Fibroblast of the aortic adventitia (primary cell): ENCODE results near the gene OR2T5. TPM values are rescaled to one million over a fixed set of nuclear protein-coding genes. Genes with fewer than 3 reads are reported as not detected.
"Not testable (repeated sequence)": the region's sequence is repeated elsewhere in the genome, so short reads cannot be mapped to it uniquely, and the experiment has no call there.

Experiments used
- DNase-seq: peaks from one replicate; pipeline ENCODE4 v3.0.0-alpha.2; 2010; ENCODE audit warnings: low read depth
- H3K4me3 ChIP-seq: 2 replicates; pipeline ENCODE4 v1.5.1; 2011; ENCODE audit warnings: low read depth, mild to moderate bottlenecking, control low read depth, low read length, moderate library complexity
- total RNA-seq: library from RNA; depleted of rRNA; stranded (reverse); fragments of >200 nt; gene quantifications from 2 replicates; pipeline ENCODE4 v1.2.3, GENCODE V29; 2012; ENCODE audit warnings: low replicate concordance
- TF ChIP-seq, protein P1 (sequence below): IDR thresholded peaks from 2 replicates; pipeline ENCODE4 v1.5.1; 2011; ENCODE audit warnings: mild to moderate bottlenecking, low read length, control low read depth, inconsistent platforms; ENCODE audit not compliant: insufficient read depth

The OR2T5 gene
- total RNA-seq, 1 donor = not detected

DNA sequence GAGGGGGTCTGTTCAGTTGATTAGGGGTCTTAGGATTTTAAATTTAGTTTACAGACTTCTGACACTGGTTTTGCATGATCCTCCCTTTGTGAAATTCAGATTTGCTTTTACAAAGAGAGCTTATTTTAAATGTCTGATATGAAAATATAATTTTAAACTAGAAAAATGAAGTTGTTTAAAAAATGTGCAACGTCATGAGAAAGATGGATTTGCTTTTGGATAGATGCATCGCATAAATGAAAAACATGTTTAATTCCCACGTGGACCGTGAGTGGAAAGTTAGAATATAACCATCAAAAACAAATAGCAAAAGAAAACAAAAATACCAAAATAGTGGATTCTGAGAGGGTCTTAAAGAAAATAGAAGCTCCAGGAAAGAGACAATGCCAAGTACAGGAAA lies 17.2 kb upstream of the OR2T5 start:
- TF ChIP-seq, protein P1, sequence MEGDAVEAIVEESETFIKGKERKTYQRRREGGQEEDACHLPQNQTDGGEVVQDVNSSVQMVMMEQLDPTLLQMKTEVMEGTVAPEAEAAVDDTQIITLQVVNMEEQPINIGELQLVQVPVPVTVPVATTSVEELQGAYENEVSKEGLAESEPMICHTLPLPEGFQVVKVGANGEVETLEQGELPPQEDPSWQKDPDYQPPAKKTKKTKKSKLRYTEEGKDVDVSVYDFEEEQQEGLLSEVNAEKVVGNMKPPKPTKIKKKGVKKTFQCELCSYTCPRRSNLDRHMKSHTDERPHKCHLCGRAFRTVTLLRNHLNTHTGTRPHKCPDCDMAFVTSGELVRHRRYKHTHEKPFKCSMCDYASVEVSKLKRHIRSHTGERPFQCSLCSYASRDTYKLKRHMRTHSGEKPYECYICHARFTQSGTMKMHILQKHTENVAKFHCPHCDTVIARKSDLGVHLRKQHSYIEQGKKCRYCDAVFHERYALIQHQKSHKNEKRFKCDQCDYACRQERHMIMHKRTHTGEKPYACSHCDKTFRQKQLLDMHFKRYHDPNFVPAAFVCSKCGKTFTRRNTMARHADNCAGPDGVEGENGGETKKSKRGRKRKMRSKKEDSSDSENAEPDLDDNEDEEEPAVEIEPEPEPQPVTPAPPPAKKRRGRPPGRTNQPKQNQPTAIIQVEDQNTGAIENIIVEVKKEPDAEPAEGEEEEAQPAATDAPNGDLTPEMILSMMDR = no peak
- no peak for DNase-seq
- no peak overlapping the region for H3K4me3 ChIP-seq

GRCh38 chr1:248472111-248472510 lies 16.3 kb upstream of the OR2T5 start:
- H3K4me3 ChIP-seq, DNase-seq: not testable (repeated sequence)

DNA sequence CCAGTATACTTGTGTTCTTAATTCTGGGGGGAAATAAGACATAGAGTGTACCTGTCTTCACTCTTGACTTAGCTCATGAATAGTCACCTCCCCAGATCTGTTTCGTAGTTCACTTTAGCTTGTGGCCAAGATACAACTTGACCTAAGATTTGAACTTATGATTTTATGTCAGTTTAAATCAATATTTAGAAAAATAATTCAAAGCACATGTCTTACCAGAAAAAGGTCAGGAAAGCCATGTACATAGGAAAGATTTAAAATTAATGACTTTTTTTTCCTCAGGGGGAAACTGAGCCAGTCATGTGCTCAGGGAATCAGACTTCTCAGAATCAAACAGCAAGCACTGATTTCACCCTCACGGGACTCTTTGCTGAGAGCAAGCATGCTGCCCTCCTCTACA lies 15.3 kb upstream of the OR2T5 start, which contains the start of gene OR2T3:
TSS of gene OR2T3 (plus strand) at position 301 of the 400 bp plus-strand sequence. CDS start at position 301, 0 bp downstream.
- not testable (repeated sequence) for H3K4me3 ChIP-seq, DNase-seq

DNA sequence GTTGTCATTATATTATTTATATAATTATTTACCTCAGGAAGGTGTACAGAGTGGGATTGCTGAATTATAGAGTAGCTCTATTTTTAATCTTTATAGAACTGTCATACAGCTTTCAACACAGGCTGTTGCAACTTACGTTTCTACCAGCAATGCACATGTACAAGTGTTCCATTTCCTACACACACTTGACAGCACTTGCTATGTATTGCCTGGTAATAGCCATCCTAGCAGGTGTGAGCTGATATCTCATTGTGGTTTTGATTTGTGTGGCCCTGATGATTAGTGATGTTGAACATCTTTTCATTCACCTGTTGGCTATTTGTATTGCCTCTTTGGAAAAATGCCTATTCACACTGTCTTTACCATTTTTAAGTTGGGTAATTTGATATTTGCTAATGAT lies 12.7 kb upstream of the OR2T5 start:
- H3K4me3 ChIP-seq, DNase-seq: not testable (repeated sequence)

DNA sequence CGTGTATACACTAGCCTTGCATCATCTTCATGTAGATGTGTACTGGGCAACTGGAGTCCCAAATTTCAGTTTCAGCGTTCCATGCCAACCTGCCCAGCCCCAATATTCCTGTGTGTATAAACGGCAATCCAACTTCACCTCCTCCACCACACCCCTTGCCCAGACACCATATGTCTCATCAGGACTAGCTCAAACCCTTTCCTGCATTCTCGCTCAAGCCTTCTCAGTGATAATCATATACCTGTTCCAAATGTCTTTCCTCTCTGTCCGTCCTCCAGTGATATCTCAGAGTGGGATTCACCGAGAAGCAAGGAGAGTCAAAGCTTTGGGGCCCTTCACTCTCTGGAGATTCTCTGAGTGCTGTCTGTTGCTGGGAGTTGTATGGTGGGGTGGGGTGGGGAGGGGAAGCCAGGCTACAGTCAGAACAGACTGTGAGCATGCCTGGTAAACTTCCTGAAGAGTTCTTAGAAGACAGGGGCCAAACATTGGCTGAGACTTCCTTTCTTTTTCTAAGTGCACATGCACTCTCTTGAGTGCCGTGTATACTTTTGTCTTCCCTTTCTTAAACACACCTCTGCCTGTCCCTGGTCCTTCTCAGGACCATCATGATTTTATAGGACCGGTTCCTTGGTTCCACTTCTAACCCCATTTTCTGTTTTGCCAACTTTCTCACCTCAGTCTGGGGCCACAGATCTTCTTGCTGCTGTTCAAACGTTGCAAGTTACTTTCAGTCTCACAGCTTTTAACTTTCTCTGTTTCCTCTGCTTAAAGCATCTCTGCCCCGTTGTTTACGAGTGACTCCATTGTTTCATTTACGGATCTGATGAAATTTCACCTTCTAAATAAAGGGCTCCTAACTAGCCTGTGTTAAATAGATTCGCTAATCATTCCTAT lies 6.5 kb upstream of the OR2T5 start:
- not testable (repeated sequence) for H3K4me3 ChIP-seq, DNase-seq

GRCh38 chr1:248496661-248497060 lies 8.3 kb downstream of the OR2T5 start:
- DNase-seq, H3K4me3 ChIP-seq: not testable (repeated sequence)

GRCh38 chr1:248500305-248501035 lies 12.1 kb downstream of the OR2T5 start:
- not testable (repeated sequence) for H3K4me3 ChIP-seq, DNase-seq

- not testable (repeated sequence) for DNase-seq, H3K4me3 ChIP-seq
Observed at GRCh38 chr1:248507773-248508172, 19.4 kb downstream of the OR2T5 start, which contains the start of gene OR2G6. Gene OR2G6, plus strand, starts transcription at chr1:248508073. Its CDS starts 13,574 bp downstream, at chr1:248521647.

DNA sequence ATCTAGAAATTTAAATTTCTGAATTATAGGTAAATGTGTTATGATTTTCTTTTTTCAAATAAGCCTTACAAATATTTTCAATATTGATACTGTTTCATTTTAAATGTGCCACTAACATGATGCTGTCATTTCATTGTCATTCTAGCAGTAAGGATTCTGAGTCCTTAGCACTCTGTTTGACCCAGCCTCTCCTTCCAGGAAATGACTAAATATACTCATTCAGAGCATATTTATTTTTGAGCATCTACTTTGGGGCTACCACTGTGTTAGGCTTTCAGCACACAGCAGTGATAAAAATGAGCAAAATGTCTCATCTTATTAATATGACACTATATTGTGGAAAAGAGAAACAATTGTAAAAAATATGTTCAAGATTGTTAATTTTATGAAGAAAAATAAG lies 21.8 kb downstream of the OR2T5 start:
- DNase-seq, H3K4me3 ChIP-seq: not testable (repeated sequence)

DNA sequence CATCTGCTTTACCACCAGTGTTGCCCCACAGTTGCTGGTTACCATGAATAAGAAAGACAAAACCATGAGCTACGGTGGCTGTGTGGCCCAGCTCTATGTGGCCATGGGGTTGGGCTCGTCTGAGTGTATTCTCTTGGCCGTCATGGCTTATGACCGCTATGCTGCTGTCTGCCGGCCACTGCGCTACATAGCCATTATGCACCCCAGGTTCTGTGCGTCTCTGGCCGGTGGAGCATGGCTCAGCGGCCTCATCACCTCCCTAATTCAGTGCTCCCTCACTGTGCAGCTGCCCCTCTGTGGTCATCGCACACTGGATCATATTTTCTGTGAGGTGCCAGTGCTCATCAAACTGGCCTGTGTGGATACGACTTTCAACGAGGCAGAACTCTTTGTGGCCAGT lies 33.5 kb downstream of the OR2T5 start:
- no peak for DNase-seq
- H3K4me3 ChIP-seq = no peak overlapping the region
- TF ChIP-seq, protein P1 = no peak

DNA sequence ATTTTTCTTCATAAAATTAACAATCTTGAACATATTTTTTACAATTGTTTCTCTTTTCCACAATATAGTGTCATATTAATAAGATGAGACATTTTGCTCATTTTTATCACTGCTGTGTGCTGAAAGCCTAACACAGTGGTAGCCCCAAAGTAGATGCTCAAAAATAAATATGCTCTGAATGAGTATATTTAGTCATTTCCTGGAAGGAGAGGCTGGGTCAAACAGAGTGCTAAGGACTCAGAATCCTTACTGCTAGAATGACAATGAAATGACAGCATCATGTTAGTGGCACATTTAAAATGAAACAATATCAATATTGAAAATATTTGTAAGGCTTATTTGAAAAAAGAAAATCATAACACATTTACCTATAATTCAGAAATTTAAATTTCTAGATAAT lies 49.1 kb downstream of the OR2T5 start:
- H3K4me3 ChIP-seq, DNase-seq: not testable (repeated sequence)

Other genes starting within 250 kb of the OR2T5 start
- gene OR2T33, start 210.6 kb upstream of the OR2T5 start, total RNA-seq = not detected in 2 replicates
- not detected in 2 replicates for gene OR2T12, start 185.2 kb upstream of the OR2T5 start, total RNA-seq
- gene OR2M7, start 164.0 kb upstream of the OR2T5 start, total RNA-seq = not detected in 2 replicates
- not detected in 2 replicates for gene OR14C36, start 139.8 kb upstream of the OR2T5 start, total RNA-seq
- not detected in 2 replicates for gene OR2T4, start 126.9 kb upstream of the OR2T5 start, total RNA-seq
- not detected in 2 replicates for gene OR2T6, start 112.8 kb upstream of the OR2T5 start, total RNA-seq
- gene OR2T1, start 85.5 kb upstream of the OR2T5 start, total RNA-seq = not detected in 2 replicates
- gene OR2T2, start 43.0 kb upstream of the OR2T5 start, total RNA-seq = not detected in 2 replicates
- not detected in 2 replicates for gene OR2T3, start 15.2 kb upstream of the OR2T5 start, total RNA-seq
- not detected in 2 replicates for gene OR2G6, start 19.5 kb downstream of the OR2T5 start, total RNA-seq
- gene OR2T29, start 74.2 kb downstream of the OR2T5 start, total RNA-seq = not detected in 2 replicates
- not detected in 2 replicates for gene OR2T34, start 86.2 kb downstream of the OR2T5 start, total RNA-seq
- not detected in 2 replicates for gene OR2T10, start 109.1 kb downstream of the OR2T5 start, total RNA-seq
- not detected in 2 replicates for gene OR2T11, start 146.5 kb downstream of the OR2T5 start, total RNA-seq
- gene OR2T35, start 156.7 kb downstream of the OR2T5 start, total RNA-seq = not detected in 2 replicates
- gene OR2T27, start 166.9 kb downstream of the OR2T5 start, total RNA-seq = not detected in 2 replicates
- not detected in 2 replicates for gene OR14I1, start 214.2 kb downstream of the OR2T5 start, total RNA-seq